Panc1 (cell line): ENCODE data around the gene GRIN2A.

Experiments used
- POLR2AphosphoS5 ChIP-seq: IDR thresholded peaks from 2 replicates; pipeline ENCODE4 v1.6.1; 2012; ENCODE audit warnings: mild to moderate bottlenecking, low read depth, low read length, moderate library complexity
- SIN3A ChIP-seq: IDR thresholded peaks from 2 replicates; pipeline ENCODE4 v1.6.1; 2012; ENCODE audit warnings: low read depth, mild to moderate bottlenecking, low read length, moderate library complexity, borderline replicate concordance; ENCODE audit not compliant: insufficient read depth
- TCF7L2 ChIP-seq: IDR thresholded peaks from 2 replicates; pipeline ENCODE4 v1.6.1; 2011; ENCODE audit warnings: mild to moderate bottlenecking, low read depth, low read length, inconsistent platforms
- TF ChIP-seq, protein P1 (sequence below): fragments of 450-650 bp; IDR thresholded peaks from 2 replicates; pipeline ENCODE4 v1.5.1; 2017; ENCODE audit warnings: mild to moderate bottlenecking
- TF ChIP-seq, protein P2 (sequence below), 2 experiments: IDR thresholded peaks; 2 replicates each; pipeline ENCODE4 v1.6.1; 2011 to 2012; ENCODE audit warnings: low read depth in 2 of 2, control low read depth in 1 of 2, low read length in 1 of 2, mild to moderate bottlenecking in 1 of 2, moderate library complexity in 1 of 2; ENCODE audit not compliant: insufficient read depth in 1 of 2

DNA sequence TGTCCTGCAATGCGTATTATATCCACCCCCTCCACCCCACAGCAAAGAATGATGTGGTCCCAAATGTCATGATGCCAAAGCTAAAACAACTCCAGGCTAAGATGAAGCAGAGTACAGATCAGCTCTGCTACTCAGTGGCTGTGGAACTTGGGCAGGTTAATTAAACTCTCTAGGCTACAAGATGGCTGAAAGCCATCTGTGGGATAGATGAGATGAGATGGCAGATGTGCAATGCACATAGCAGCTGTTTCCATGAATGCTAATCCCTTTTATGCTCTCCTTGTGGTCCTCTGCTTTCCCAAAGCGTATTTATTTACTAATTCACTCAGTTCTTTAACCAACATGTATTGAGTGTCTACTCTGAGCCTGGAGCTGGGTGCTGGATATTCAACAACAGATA lies 114.4 kb downstream of the GRIN2A start:
- TF ChIP-seq, protein P1, sequence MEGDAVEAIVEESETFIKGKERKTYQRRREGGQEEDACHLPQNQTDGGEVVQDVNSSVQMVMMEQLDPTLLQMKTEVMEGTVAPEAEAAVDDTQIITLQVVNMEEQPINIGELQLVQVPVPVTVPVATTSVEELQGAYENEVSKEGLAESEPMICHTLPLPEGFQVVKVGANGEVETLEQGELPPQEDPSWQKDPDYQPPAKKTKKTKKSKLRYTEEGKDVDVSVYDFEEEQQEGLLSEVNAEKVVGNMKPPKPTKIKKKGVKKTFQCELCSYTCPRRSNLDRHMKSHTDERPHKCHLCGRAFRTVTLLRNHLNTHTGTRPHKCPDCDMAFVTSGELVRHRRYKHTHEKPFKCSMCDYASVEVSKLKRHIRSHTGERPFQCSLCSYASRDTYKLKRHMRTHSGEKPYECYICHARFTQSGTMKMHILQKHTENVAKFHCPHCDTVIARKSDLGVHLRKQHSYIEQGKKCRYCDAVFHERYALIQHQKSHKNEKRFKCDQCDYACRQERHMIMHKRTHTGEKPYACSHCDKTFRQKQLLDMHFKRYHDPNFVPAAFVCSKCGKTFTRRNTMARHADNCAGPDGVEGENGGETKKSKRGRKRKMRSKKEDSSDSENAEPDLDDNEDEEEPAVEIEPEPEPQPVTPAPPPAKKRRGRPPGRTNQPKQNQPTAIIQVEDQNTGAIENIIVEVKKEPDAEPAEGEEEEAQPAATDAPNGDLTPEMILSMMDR = no peak
- TF ChIP-seq, protein P2, sequence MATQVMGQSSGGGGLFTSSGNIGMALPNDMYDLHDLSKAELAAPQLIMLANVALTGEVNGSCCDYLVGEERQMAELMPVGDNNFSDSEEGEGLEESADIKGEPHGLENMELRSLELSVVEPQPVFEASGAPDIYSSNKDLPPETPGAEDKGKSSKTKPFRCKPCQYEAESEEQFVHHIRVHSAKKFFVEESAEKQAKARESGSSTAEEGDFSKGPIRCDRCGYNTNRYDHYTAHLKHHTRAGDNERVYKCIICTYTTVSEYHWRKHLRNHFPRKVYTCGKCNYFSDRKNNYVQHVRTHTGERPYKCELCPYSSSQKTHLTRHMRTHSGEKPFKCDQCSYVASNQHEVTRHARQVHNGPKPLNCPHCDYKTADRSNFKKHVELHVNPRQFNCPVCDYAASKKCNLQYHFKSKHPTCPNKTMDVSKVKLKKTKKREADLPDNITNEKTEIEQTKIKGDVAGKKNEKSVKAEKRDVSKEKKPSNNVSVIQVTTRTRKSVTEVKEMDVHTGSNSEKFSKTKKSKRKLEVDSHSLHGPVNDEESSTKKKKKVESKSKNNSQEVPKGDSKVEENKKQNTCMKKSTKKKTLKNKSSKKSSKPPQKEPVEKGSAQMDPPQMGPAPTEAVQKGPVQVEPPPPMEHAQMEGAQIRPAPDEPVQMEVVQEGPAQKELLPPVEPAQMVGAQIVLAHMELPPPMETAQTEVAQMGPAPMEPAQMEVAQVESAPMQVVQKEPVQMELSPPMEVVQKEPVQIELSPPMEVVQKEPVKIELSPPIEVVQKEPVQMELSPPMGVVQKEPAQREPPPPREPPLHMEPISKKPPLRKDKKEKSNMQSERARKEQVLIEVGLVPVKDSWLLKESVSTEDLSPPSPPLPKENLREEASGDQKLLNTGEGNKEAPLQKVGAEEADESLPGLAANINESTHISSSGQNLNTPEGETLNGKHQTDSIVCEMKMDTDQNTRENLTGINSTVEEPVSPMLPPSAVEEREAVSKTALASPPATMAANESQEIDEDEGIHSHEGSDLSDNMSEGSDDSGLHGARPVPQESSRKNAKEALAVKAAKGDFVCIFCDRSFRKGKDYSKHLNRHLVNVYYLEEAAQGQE (IDR thresholded peaks at IDR 0.05; ENCODE audit: insufficient read depth in 1 of 2, low read depth in 2 of 2, low read length in 1 of 2) = no peak
- TF ChIP-seq POLR2AphosphoS5 = no peak
- no peak for TF ChIP-seq SIN3A
- no peak for TF ChIP-seq TCF7L2
